ENCODE measurements around the gene KISS1. TPM values are rescaled to one million over a fixed set of nuclear protein-coding genes. Genes with fewer than 3 reads are reported as not detected.

Gene KISS1
- total RNA-seq, 6 experiments from 2014 or later, result 0.51 to 1.1 (median 0.72) TPM; not detected in 3

DNA sequence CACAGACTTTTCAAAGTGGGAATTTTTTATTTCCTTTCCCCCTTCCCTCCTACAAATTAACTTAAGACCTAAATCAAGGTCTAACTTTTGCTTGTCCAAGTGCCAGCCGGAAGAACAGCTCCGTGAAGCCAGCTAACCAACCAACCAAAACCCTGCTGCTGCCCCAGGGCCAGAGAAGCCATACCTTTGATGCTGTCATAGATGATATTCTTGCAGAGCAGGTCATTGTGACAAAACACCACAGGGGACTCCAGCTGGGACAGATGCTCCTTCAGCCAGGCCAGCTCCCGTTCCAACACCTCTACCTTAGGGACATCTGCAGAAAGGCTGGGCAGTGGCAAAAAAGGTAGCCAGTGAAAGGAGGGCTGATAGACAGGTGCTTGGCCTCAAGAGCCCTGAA lies 55.2 kb downstream of the KISS1 start:
- Histone ChIP-seq H3K4me3 (no peak overlapping the region), H3K27ac (peak overlapping the region in 1 of 3 donors; percentile 76), H3K27me3 (no peaks in the 10 kb centered on the region), H3K9me3 (no peaks in the 10 kb centered on the region), H3K4me1 (peaks cover 0 to 82% (median 28%) of the 10 kb centered on the region in 4 donors), H3K36me3 (peaks cover 0 to 56% (median 18%) of the 10 kb centered on the region in 4 donors)
- 93% methylated on average over 3 of the region's 3 CpGs for WGBS (ENCODE audit: insufficient coverage, low coverage, low lambda C conversion rate, missing lambda C conversion rate)
- TF ChIP-seq CTCF (IDR thresholded peaks at IDR 0.05), result no peak
- no peak for TF ChIP-seq POLR2A (IDR thresholded peaks at IDR 0.05)
- no peak for DNase-seq
- no peak for ATAC-seq
- intact Hi-C loops (cut with DNase I), result no loop called here

Other genes starting within 250 kb of the KISS1 start
- gene SOX13, start 123.4 kb downstream of the KISS1 start, total RNA-seq, result 10 to 100 TPM; 12.5 to 29.1 (median 17.1) TPM
- 100 to 1,000 TPM in 3 of 6 experiments, 10 to 100 TPM in 3; 30.9 to 231 (median 98.9) TPM for gene ETNK2, start 44.4 kb downstream of the KISS1 start, total RNA-seq
- gene REN, start 30.2 kb downstream of the KISS1 start, total RNA-seq, result under 1 TPM in 5 of 6 experiments, not detected in 1; 0.25 to 0.44 (median 0.27) TPM
- gene GOLT1A, start 17.5 kb upstream of the KISS1 start, total RNA-seq, result 100 to 1,000 TPM in 1 of 6 experiments, 10 to 100 TPM in 5; 49.4 to 103 (median 74.5) TPM
- 10 to 100 TPM; 16.6 to 31.1 (median 22.1) TPM for gene PLEKHA6, start 163.4 kb upstream of the KISS1 start, total RNA-seq
- 10 to 100 TPM; 28.6 to 43.6 (median 34.3) TPM for gene PPP1R15B, start 215.3 kb upstream of the KISS1 start, total RNA-seq

All from right lobe of liver (tissue), 6 donors.